ENCODE measurements around the gene PKD1L1. TPM values are rescaled to one million over a fixed set of nuclear protein-coding genes. Genes with fewer than 3 reads are reported as not detected.
A peak's percentile ranks its signal among the peaks of the same experiment; 100 is the strongest.

Gene PKD1L1
- total and polyA plus RNA-seq, 2 donors (not counting 1 experiment from before 2014, with no cell fraction given): 0.59 to 0.70 TPM

DNA sequence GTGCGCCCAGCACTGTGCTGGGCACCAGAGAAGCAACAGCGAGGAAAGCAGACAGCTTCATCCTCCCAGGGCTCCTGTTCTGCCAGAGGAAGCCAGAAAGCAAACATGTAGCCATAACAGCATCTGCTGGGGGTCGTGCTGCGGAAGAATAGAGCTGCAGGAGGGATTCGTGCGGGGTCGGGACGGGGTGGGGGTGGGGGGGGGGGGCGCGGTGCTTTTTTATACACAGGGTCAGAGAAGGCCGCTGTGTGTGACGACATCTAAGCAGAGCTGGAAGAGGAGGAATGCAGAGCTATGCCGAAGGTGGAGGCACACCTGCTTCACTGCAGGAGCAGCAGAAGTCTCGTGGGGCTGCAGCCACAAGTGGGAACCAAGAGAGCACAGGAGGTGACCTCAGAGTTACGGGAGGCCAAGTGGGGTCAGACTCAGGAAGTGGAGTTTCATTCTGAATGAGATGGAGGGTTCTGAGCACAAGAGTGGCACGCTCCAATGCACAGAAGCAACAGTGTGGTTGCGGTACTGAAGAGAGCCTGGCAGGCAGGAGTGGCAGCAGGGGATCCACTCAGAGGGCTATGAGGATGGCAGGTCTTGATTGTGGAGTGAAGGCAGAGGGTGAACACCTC is 11.1 kb downstream of the PKD1L1 start:
- CTCF ChIA-PET: interaction anchor here (1.4 to 3.9 kb wide), 4 partner anchors 8 to 671 kb away, joined by 3 to 34 read pairs (median 8); no protein-coding TSS in a partner anchor
- Histone ChIP-seq H3K9me3 (ENCODE audit: control extremely low read depth in 1 of 3, control insufficient read depth in 2 of 3, insufficient read depth in 1 of 3, low read length in 2 of 3) (no peaks in the 10 kb centered on the region), H3K27me3 (replicated peaks in 1 of 4; ENCODE audit: control extremely low read depth in 1 of 4, control insufficient read depth in 3 of 4, insufficient read depth in 4 of 4, low read length in 3 of 4) (no peaks in the 10 kb centered on the region), H3K27ac (ENCODE audit: low read length in 2 of 2) (no peak overlapping the region), H3K79me2 (ENCODE audit: control insufficient read depth, insufficient read depth, low read length) (no peaks in the 10 kb centered on the region), H3K36me3 (replicated peaks in 1 of 2; ENCODE audit: control extremely low read depth in 1 of 2, control insufficient read depth in 1 of 2, extremely low read depth in 1 of 2, insufficient read depth in 2 of 2, low read length in 1 of 2) (no peaks in the 10 kb centered on the region), H3K9ac (ENCODE audit: low read length) (peak overlapping the region; percentile 5), H3K4me2 (replicated peaks; ENCODE audit: low read depth, low read length, poor library complexity, severe bottlenecking) (peak overlapping the region; percentile 68), H3K4me3 (ENCODE audit: control extremely low read depth in 1 of 5, extremely low read depth in 1 of 5, insufficient read depth in 1 of 5, low read depth in 2 of 5, low read length in 4 of 5) (peak overlapping the region in 3 of 5 experiments; percentile 10 to 20 (median 18)), H3K4me1 (ENCODE audit: control insufficient read depth in 2 of 2, insufficient read depth in 2 of 2, low read length in 2 of 2) (peaks cover 29% of the 10 kb centered on the region in 2 donors), H4K20me1 (ENCODE audit: control insufficient read depth, insufficient read depth, low read length, poor library complexity, severe bottlenecking) (no peaks in the 10 kb centered on the region), H2AFZ (ENCODE audit: insufficient read depth, low read depth, low read length, poor library complexity, severe bottlenecking) (peak overlapping the region; percentile 67)
- DNase-seq (peak; percentile 81), ATAC-seq (ENCODE audit: low read depth) (peak; percentile 91)
- intact Hi-C loops (cut with micrococcal nuclease): loop anchor here (1.0 to 10.0 kb wide), 5 partner anchors 9 to 670 kb away; partner anchors contain the start of genes C7orf57 and UPP1
- Mint-ChIP-seq H3K4me1 (peaks cover 31% of the 10 kb centered on the region), H3K9me3 (ENCODE audit: insufficient read depth) (no peaks in the 10 kb centered on the region), H3K27me3 (no peaks in the 10 kb centered on the region), H3K27ac (peak overlapping the region; percentile 64), H3K4me3 (peak overlapping the region; percentile 74)
- TF ChIP-seq EZH2 (IDR thresholded peaks at IDR 0.05; ENCODE audit: borderline replicate concordance, insufficient read depth, low read depth, low read length, poor library complexity, severe bottlenecking): no peak
- TF ChIP-seq, protein P1, sequence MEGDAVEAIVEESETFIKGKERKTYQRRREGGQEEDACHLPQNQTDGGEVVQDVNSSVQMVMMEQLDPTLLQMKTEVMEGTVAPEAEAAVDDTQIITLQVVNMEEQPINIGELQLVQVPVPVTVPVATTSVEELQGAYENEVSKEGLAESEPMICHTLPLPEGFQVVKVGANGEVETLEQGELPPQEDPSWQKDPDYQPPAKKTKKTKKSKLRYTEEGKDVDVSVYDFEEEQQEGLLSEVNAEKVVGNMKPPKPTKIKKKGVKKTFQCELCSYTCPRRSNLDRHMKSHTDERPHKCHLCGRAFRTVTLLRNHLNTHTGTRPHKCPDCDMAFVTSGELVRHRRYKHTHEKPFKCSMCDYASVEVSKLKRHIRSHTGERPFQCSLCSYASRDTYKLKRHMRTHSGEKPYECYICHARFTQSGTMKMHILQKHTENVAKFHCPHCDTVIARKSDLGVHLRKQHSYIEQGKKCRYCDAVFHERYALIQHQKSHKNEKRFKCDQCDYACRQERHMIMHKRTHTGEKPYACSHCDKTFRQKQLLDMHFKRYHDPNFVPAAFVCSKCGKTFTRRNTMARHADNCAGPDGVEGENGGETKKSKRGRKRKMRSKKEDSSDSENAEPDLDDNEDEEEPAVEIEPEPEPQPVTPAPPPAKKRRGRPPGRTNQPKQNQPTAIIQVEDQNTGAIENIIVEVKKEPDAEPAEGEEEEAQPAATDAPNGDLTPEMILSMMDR (IDR thresholded peaks at IDR 0.05): no peak
- 27% methylated on average over 9 of the region's 17 CpGs for WGBS (ENCODE audit: insufficient coverage)
- POLR2A ChIA-PET: interaction anchor here (1.1 kb wide), 1 partner anchor 8 kb away, joined by 3 read pairs; no protein-coding TSS in a partner anchor

DNA sequence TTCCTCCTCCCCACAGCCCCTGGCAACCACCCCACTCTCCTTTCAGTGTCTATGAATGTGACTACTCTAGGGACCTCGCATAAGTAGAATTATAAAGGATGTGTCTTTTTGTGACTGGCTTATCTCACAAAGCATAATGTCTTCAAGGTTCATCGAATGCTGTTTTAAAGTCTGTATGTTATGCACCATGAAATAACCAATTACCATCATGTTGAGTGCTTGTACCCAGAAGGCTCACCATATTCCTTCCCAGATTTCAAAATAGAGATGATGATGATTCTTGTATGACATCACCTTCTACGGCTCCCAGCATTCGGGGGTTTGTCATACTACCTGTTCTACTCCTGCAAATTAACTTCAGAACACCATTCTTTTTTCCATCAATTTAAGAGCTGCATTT is 11.9 kb downstream of the PKD1L1 start:
- peak overlapping the region; percentile 58 for H3K4me3 Mint-ChIP-seq
- H3K4me3 ChIP-seq (ENCODE audit: control extremely low read depth in 1 of 5, extremely low read depth in 1 of 5, insufficient read depth in 1 of 5, low read depth in 2 of 5, low read length in 4 of 5): no peak overlapping the region
- peaks cover 29% of the 10 kb centered on the region in 2 donors for H3K4me1 ChIP-seq (ENCODE audit: control insufficient read depth in 2 of 2, insufficient read depth in 2 of 2, low read length in 2 of 2)
- no peaks in the 10 kb centered on the region for H3K79me2 ChIP-seq (ENCODE audit: control insufficient read depth, insufficient read depth, low read length)
- 94% methylated on average over 2 of the region's 4 CpGs for WGBS (ENCODE audit: insufficient coverage)
- no peak overlapping the region for H3K27ac Mint-ChIP-seq
- no peaks in the 10 kb centered on the region for H4K20me1 ChIP-seq (ENCODE audit: control insufficient read depth, insufficient read depth, low read length, poor library complexity, severe bottlenecking)
- H3K9ac ChIP-seq (ENCODE audit: low read length): no peak overlapping the region
- no peaks in the 10 kb centered on the region for H3K27me3 Mint-ChIP-seq
- CTCF ChIA-PET: interaction anchor here (1.7 to 3.9 kb wide), 2 partner anchors 9 to 670 kb away, joined by 7 to 34 read pairs; no protein-coding TSS in a partner anchor
- no peaks in the 10 kb centered on the region for H3K36me3 ChIP-seq (replicated peaks in 1 of 2; ENCODE audit: control extremely low read depth in 1 of 2, control insufficient read depth in 1 of 2, extremely low read depth in 1 of 2, insufficient read depth in 2 of 2, low read length in 1 of 2)
- DNase-seq (no peak), ATAC-seq (ENCODE audit: low read depth) (no peak)
- POLR2A ChIA-PET: no interaction called here
- H3K4me1 Mint-ChIP-seq: peaks cover 31% of the 10 kb centered on the region
- H3K4me2 ChIP-seq (replicated peaks; ENCODE audit: low read depth, low read length, poor library complexity, severe bottlenecking): peak overlapping the region; percentile 68
- H3K27ac ChIP-seq (ENCODE audit: low read length in 2 of 2): no peak overlapping the region
- no peaks in the 10 kb centered on the region for H3K9me3 ChIP-seq (ENCODE audit: control extremely low read depth in 1 of 3, control insufficient read depth in 2 of 3, insufficient read depth in 1 of 3, low read length in 2 of 3)
- no peaks in the 10 kb centered on the region for H3K9me3 Mint-ChIP-seq (ENCODE audit: insufficient read depth)
- no peak overlapping the region for H2AFZ ChIP-seq (ENCODE audit: insufficient read depth, low read depth, low read length, poor library complexity, severe bottlenecking)
- intact Hi-C loops (cut with micrococcal nuclease): loop anchor here (5.0 to 10.0 kb wide), 3 partner anchors 151 to 669 kb away; partner anchors contain the start of gene UPP1
- H3K27me3 ChIP-seq (replicated peaks in 1 of 4; ENCODE audit: control extremely low read depth in 1 of 4, control insufficient read depth in 3 of 4, insufficient read depth in 4 of 4, low read length in 3 of 4): no peaks in the 10 kb centered on the region
- TF ChIP-seq EZH2 (IDR thresholded peaks at IDR 0.05; ENCODE audit: borderline replicate concordance, insufficient read depth, low read depth, low read length, poor library complexity, severe bottlenecking): no peak
- TF ChIP-seq, protein P1 (IDR thresholded peaks at IDR 0.05): no peak

All from B cell (primary cell).